ENCODE measurements around the gene UNC5A.

DNA sequence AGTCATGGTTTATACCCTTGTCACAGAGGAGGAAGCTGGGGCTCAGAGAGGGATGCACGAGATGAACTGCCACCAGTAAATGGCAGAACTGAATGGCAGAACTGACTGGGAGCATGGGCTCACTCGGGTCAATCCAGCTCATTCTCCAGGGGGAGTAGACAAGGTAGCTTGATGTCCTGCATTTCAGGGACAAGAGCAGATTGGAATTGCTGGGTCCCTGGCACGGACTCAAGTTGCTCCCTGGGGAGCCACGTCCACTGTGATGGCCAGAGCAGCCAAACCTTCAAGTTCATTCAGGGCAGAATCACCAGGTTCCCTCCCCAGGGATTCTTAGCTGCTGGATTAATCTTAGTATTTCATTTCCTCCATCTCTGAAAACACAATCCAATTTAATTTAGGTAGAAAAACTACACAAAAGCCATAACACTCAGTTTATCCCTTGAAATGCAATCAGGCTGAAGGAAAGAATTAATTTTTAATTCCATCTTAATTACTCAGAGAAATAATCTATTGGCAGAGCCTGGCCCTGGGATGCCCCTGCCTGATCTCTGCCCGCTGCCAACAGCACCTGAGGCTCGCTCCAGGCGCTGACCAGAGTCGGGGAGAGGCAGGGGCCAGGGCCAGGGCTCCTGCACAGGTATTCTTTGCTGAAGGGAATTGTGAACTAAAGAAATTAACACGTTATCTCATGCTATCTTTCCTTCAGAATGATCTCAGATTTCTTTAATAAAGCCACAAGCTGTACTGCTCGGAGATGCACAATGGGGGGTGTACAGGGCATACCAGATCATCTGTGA lies 42.0 kb upstream of the UNC5A start:
- TF ChIP-seq, protein P1, sequence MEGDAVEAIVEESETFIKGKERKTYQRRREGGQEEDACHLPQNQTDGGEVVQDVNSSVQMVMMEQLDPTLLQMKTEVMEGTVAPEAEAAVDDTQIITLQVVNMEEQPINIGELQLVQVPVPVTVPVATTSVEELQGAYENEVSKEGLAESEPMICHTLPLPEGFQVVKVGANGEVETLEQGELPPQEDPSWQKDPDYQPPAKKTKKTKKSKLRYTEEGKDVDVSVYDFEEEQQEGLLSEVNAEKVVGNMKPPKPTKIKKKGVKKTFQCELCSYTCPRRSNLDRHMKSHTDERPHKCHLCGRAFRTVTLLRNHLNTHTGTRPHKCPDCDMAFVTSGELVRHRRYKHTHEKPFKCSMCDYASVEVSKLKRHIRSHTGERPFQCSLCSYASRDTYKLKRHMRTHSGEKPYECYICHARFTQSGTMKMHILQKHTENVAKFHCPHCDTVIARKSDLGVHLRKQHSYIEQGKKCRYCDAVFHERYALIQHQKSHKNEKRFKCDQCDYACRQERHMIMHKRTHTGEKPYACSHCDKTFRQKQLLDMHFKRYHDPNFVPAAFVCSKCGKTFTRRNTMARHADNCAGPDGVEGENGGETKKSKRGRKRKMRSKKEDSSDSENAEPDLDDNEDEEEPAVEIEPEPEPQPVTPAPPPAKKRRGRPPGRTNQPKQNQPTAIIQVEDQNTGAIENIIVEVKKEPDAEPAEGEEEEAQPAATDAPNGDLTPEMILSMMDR (IDR thresholded peaks at IDR 0.05): no peak
- no peak for TF ChIP-seq POLR2A (IDR thresholded peaks at IDR 0.05)
